HL-60 (cell line): ENCODE data around the gene PEX11A.

Source experiments
- CTCF ChIP-seq: IDR thresholded peaks from one replicate; pipeline ENCODE4 v1.5.1; 2011; ENCODE audit warnings: low read length, control low read depth, inconsistent platforms; ENCODE audit not compliant: insufficient read depth
- REST ChIP-seq: IDR thresholded peaks from 2 replicates; pipeline ENCODE4 v1.6.1; 2012; ENCODE audit warnings: low read depth; ENCODE audit not compliant: insufficient replicate concordance

GRCh38 chr15:89652666-89653065, 37.9 kb downstream of the PEX11A start:
- no peak for TF ChIP-seq CTCF
- no peak for TF ChIP-seq REST
